Measurements from ENCODE around the gene PSMB5.

PSMB5 gene

GRCh38 chr14:23058654-23059504, 24.2 kb upstream of the PSMB5 start:
- no peak for DNase-seq (ENCODE audit: low read depth in 2 of 2)

- peak; percentile 71 to 81 for DNase-seq (ENCODE audit: low read depth in 2 of 2)
Observed at GRCh38 chr14:23057757-23058653, 23.3 kb upstream of the PSMB5 start.

GRCh38 chr14:23056956-23057756, 22.5 kb upstream of the PSMB5 start, which contains the start of gene CDH24:
Gene CDH24 (minus strand): TSS chr14:23057520. CDS start chr14:23055733, 1,787 bp downstream.
- DNase-seq (ENCODE audit: low read depth in 2 of 2): peak; percentile 30 to 50

GRCh38 chr14:23056145-23056955, 21.6 kb upstream of the PSMB5 start:
- peak in 1 of 2 donors; percentile 38 for DNase-seq (ENCODE audit: low read depth in 2 of 2)

GRCh38 chr14:23055621-23056144, 21.0 kb upstream of the PSMB5 start:
- DNase-seq (ENCODE audit: low read depth in 2 of 2): no peak

GRCh38 chr14:23055147-23055550, 20.4 kb upstream of the PSMB5 start:
- no peak for DNase-seq (ENCODE audit: low read depth in 2 of 2)

- DNase-seq (ENCODE audit: low read depth in 2 of 2): no peak
Observed at GRCh38 chr14:23054000-23054811, 19.5 kb upstream of the PSMB5 start.

GRCh38 chr14:23053426-23053825, 18.7 kb upstream of the PSMB5 start:
- DNase-seq (ENCODE audit: low read depth in 2 of 2): no peak

GRCh38 chr14:23052671-23053070, 18.0 kb upstream of the PSMB5 start:
- DNase-seq (ENCODE audit: low read depth in 2 of 2): no peak

GRCh38 chr14:23052182-23052623, 17.5 kb upstream of the PSMB5 start:
- no peak for DNase-seq (ENCODE audit: low read depth in 2 of 2)

- no peak for DNase-seq (ENCODE audit: low read depth in 2 of 2)
Observed at GRCh38 chr14:23051141-23052057, 16.7 kb upstream of the PSMB5 start.

- DNase-seq (ENCODE audit: low read depth in 2 of 2): no peak
Observed at GRCh38 chr14:23049011-23049410, 14.3 kb upstream of the PSMB5 start.

- DNase-seq (ENCODE audit: low read depth in 2 of 2): no peak
Observed at GRCh38 chr14:23047751-23048693, 13.3 kb upstream of the PSMB5 start.

GRCh38 chr14:23047034-23047634, 12.4 kb upstream of the PSMB5 start:
- DNase-seq (ENCODE audit: low read depth in 2 of 2): no peak

- DNase-seq (ENCODE audit: low read depth in 2 of 2): no peak
Observed at GRCh38 chr14:23045419-23046357, 11.0 kb upstream of the PSMB5 start.

- no peak for DNase-seq (ENCODE audit: low read depth in 2 of 2)
Observed at GRCh38 chr14:23044840-23045239, 10.1 kb upstream of the PSMB5 start.

Measured in stimulated activated CD8-positive, alpha-beta memory T cell treated with anti-CD3 and anti-CD28 coated beads, Interleukin-7, amount 100 ng/mL, for 1 hour (primary cell).